ENCODE data around the gene TSPYL6.

Gene TSPYL6

DNA sequence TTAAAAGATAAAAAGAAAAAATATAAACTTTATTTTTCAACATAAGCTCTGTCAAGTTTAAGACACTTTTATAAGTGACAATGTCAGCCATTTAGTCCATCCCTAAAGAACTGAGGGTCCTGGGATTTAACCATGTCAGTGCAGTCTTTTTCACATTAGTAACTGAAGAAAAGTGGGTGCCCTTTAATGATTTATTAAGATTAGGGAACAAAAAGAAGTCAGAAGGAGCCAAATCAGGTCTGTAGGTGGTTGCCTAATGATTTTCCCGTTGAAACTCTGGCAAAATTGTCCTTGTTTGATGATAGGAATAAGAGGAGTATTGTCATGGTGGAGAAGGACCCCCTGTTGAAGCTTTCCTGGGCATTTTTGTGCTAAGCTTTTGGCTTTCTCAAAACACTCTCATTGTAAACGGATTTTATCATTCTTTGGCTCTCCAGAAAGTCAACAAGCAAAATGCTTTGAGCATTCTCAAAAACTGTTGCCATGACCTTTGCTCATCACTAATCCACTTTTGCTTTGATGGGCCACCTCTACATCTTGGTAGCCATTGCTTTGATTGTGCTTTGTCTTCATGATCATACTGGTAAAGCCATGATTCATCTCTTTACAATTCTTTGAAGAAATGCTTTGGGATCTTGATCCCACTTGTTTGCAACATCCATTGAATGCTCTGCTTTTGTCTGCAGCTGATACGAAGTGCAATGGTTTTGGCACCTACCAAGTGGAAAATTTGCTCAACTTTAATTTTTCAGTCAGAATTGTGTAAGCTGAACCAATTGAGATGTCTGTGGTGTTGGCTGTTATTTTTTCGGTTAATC, 22.0 kb downstream of the TSPYL6 start:
- no peak for DNase-seq
- no peaks in the 10 kb centered on the region for H3K27me3 ChIP-seq (replicated peaks; ENCODE audit: control insufficient read depth, insufficient read depth, low read length, poor library complexity, severe bottlenecking)
- no peaks in the 10 kb centered on the region for H3K4me1 ChIP-seq (ENCODE audit: control insufficient read depth, insufficient read depth, low read length, poor library complexity, severe bottlenecking)
- no peak overlapping the region for H3K4me3 ChIP-seq (ENCODE audit: insufficient read depth, low read depth, low read length, poor library complexity, severe bottlenecking)
- no peak overlapping the region for H3K27ac ChIP-seq (ENCODE audit: insufficient read depth, low read length, poor library complexity, severe bottlenecking)
- H3K36me3 ChIP-seq (ENCODE audit: control insufficient read depth, insufficient read depth, low read length), result no peaks in the 10 kb centered on the region
- no peaks in the 10 kb centered on the region for H3K9me3 ChIP-seq (ENCODE audit: control insufficient read depth, low read length)

DNA sequence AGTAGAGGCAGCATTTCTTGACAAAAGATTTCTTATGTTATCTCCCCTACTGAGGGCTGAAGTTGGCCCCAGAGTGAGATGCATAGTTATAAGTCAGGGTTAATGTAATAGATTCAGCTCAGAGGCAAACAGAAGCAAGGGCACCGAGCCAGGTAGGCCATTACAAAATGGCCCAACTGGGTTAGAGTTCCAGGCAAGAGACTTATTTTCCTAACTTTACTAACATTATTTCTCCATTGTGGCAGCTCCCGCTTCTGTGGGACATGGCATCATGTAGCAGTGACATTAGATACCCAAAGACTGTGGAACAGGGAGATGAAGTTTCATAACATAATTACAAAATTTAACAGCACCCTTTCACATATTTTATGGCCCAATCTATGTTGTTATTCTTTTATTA, 27.1 kb downstream of the TSPYL6 start:
- H3K36me3 ChIP-seq (ENCODE audit: control insufficient read depth, insufficient read depth, low read length), result no peaks in the 10 kb centered on the region
- no peaks in the 10 kb centered on the region for H3K27me3 ChIP-seq (replicated peaks; ENCODE audit: control insufficient read depth, insufficient read depth, low read length, poor library complexity, severe bottlenecking)
- no peak for DNase-seq
- no peaks in the 10 kb centered on the region for H3K4me1 ChIP-seq (ENCODE audit: control insufficient read depth, insufficient read depth, low read length, poor library complexity, severe bottlenecking)
- no peaks in the 10 kb centered on the region for H3K9me3 ChIP-seq (ENCODE audit: control insufficient read depth, low read length)
- no peak overlapping the region for H3K27ac ChIP-seq (ENCODE audit: insufficient read depth, low read length, poor library complexity, severe bottlenecking)
- no peak overlapping the region for H3K4me3 ChIP-seq (ENCODE audit: insufficient read depth, low read depth, low read length, poor library complexity, severe bottlenecking)

DNA sequence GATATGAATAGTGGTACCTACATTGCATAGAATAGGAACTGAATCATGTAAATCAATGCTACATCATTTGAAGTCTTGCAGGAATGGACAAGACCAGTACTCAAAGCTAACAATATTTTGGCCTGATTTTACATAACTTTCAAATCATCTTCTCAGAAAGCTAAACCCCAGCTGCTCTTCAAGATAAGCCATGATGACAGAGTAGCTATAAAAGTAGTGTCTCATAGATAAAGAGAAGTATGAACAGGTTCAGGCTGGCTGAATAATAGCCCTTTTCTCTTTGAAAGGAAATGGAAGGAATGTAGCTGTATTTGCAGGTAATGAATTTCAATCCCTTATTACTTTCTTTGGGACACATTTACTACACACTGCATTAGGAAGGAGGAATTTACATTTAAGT, 28.2 kb downstream of the TSPYL6 start:
- no peaks in the 10 kb centered on the region for H3K9me3 ChIP-seq (ENCODE audit: control insufficient read depth, low read length)
- H3K4me1 ChIP-seq (ENCODE audit: control insufficient read depth, insufficient read depth, low read length, poor library complexity, severe bottlenecking), result no peaks in the 10 kb centered on the region
- no peak overlapping the region for H3K27ac ChIP-seq (ENCODE audit: insufficient read depth, low read length, poor library complexity, severe bottlenecking)
- H3K36me3 ChIP-seq (ENCODE audit: control insufficient read depth, insufficient read depth, low read length), result no peaks in the 10 kb centered on the region
- no peak for DNase-seq
- no peak overlapping the region for H3K4me3 ChIP-seq (ENCODE audit: insufficient read depth, low read depth, low read length, poor library complexity, severe bottlenecking)
- no peaks in the 10 kb centered on the region for H3K27me3 ChIP-seq (replicated peaks; ENCODE audit: control insufficient read depth, insufficient read depth, low read length, poor library complexity, severe bottlenecking)

DNA sequence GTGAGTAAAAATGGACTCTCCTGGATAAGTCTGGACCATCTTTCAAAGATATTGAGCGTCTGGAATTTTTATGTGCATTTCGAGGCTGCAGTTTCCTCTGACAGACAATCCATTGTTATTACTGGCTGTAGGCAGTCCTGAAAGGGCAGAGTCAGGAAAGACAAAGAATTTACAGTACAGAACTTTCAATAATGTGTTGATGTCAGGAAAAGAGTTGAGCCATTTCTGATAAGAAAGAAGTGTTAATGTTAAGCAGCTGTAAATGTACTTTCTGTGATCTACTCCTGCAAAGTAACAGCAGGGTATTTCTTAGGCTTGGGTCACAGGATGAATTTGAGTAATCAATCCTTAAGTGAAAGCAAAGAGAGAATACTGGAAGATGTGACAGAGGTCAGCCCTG, 29.8 kb downstream of the TSPYL6 start:
- Histone ChIP-seq H3K36me3 (ENCODE audit: control insufficient read depth, insufficient read depth, low read length) (no peaks in the 10 kb centered on the region), H3K27me3 (replicated peaks; ENCODE audit: control insufficient read depth, insufficient read depth, low read length, poor library complexity, severe bottlenecking) (no peaks in the 10 kb centered on the region), H3K27ac (ENCODE audit: insufficient read depth, low read length, poor library complexity, severe bottlenecking) (no peak overlapping the region), H3K9me3 (ENCODE audit: control insufficient read depth, low read length) (no peaks in the 10 kb centered on the region), H3K4me1 (ENCODE audit: control insufficient read depth, insufficient read depth, low read length, poor library complexity, severe bottlenecking) (no peaks in the 10 kb centered on the region), H3K4me3 (ENCODE audit: insufficient read depth, low read depth, low read length, poor library complexity, severe bottlenecking) (no peak overlapping the region)
- DNase-seq, result no peak

DNA sequence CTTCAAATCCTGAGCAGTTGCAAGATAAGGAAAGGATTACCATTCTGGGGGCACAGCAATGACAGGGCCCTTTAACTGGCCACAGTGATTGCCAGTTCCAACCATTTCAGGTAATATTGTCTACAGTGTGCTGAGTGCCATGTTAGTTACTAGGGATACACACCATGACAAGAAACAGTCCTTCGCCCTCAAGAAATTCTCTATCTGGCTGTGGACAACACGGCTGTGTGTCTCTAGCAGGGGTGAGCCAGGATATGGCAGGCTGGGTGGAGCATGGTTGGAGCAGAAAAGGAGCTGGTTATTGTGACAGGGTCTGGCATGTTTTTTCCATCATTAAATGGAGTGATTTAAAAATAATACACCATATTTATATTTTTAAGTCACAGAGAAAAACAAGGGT, 31.0 kb downstream of the TSPYL6 start:
- H3K36me3 ChIP-seq (ENCODE audit: control insufficient read depth, insufficient read depth, low read length), result no peaks in the 10 kb centered on the region
- no peak overlapping the region for H3K27ac ChIP-seq (ENCODE audit: insufficient read depth, low read length, poor library complexity, severe bottlenecking)
- H3K9me3 ChIP-seq (ENCODE audit: control insufficient read depth, low read length), result no peaks in the 10 kb centered on the region
- no peak overlapping the region for H3K4me3 ChIP-seq (ENCODE audit: insufficient read depth, low read depth, low read length, poor library complexity, severe bottlenecking)
- no peaks in the 10 kb centered on the region for H3K4me1 ChIP-seq (ENCODE audit: control insufficient read depth, insufficient read depth, low read length, poor library complexity, severe bottlenecking)
- no peaks in the 10 kb centered on the region for H3K27me3 ChIP-seq (replicated peaks; ENCODE audit: control insufficient read depth, insufficient read depth, low read length, poor library complexity, severe bottlenecking)
- no peak for DNase-seq

DNA sequence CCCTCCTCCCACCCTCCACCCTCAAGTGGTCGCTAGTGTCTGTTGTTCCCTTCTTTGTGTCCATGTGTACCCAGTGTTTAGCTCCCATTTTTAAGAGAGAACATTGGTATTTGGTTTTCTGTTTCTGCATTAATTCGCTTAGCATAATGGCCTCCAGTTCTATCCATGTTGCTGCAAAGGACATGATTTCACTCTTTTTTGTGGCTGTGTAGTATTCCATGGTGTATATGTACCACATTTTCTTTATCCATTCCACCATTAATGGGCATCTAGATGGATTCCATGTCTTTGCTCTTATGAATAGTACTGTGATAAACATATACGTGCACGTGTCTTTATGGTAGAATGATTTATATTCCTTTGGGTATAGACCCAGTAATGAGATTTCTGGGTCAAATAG, 42.9 kb downstream of the TSPYL6 start:
- DNase-seq, result no peak
- H3K36me3 ChIP-seq (ENCODE audit: control insufficient read depth, insufficient read depth, low read length), result no peaks in the 10 kb centered on the region
- H3K27me3 ChIP-seq (replicated peaks; ENCODE audit: control insufficient read depth, insufficient read depth, low read length, poor library complexity, severe bottlenecking), result no peaks in the 10 kb centered on the region
- no peaks in the 10 kb centered on the region for H3K4me1 ChIP-seq (ENCODE audit: control insufficient read depth, insufficient read depth, low read length, poor library complexity, severe bottlenecking)
- H3K27ac ChIP-seq (ENCODE audit: insufficient read depth, low read length, poor library complexity, severe bottlenecking), result no peak overlapping the region
- H3K9me3 ChIP-seq (ENCODE audit: control insufficient read depth, low read length), result no peaks in the 10 kb centered on the region
- no peak overlapping the region for H3K4me3 ChIP-seq (ENCODE audit: insufficient read depth, low read depth, low read length, poor library complexity, severe bottlenecking)

DNA sequence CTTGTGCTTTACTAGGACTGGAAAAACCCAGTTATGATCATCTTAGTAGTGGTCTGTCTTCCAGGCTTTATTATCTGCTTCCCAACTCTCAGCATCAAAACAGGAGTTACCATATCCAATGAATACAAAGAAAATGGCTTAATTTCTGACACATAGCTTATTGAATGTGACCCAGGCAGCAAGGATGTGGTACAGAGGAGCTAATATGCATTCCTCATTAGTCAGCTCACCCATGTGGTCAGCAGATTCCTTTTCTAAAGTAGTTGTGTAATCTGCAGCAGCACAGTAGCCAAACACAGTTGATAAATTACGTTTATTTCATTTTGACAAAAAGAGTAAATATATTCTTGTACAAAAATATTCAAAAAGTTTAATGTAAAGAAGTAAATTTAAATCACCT, 43.6 kb downstream of the TSPYL6 start:
- no peaks in the 10 kb centered on the region for H3K4me1 ChIP-seq (ENCODE audit: control insufficient read depth, insufficient read depth, low read length, poor library complexity, severe bottlenecking)
- no peak overlapping the region for H3K4me3 ChIP-seq (ENCODE audit: insufficient read depth, low read depth, low read length, poor library complexity, severe bottlenecking)
- no peaks in the 10 kb centered on the region for H3K36me3 ChIP-seq (ENCODE audit: control insufficient read depth, insufficient read depth, low read length)
- H3K27ac ChIP-seq (ENCODE audit: insufficient read depth, low read length, poor library complexity, severe bottlenecking), result no peak overlapping the region
- H3K9me3 ChIP-seq (ENCODE audit: control insufficient read depth, low read length), result no peaks in the 10 kb centered on the region
- H3K27me3 ChIP-seq (replicated peaks; ENCODE audit: control insufficient read depth, insufficient read depth, low read length, poor library complexity, severe bottlenecking), result no peaks in the 10 kb centered on the region
- no peak for DNase-seq

DNA sequence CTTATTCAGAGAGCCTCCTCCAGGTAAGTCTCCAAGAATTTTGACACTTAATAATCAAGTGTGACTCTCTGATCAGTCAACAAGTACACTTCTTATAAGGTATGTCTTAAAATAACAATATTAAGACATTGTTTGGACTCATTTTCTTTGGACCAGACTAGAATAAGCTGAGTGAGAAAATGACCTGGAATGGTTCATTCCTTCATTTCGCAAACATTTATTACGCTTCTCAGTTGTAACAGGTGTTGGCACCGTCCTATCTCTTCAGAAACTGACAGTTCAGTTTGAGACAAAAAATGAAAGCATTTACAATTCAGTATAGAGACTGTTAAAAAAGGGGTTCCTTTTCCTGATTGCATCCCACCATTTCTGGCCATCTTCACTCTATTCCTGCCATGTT, 46.6 kb downstream of the TSPYL6 start:
- Histone ChIP-seq H3K9me3 (ENCODE audit: control insufficient read depth, low read length) (no peaks in the 10 kb centered on the region), H3K4me1 (ENCODE audit: control insufficient read depth, insufficient read depth, low read length, poor library complexity, severe bottlenecking) (no peaks in the 10 kb centered on the region), H3K36me3 (ENCODE audit: control insufficient read depth, insufficient read depth, low read length) (no peaks in the 10 kb centered on the region), H3K27me3 (replicated peaks; ENCODE audit: control insufficient read depth, insufficient read depth, low read length, poor library complexity, severe bottlenecking) (no peaks in the 10 kb centered on the region), H3K27ac (ENCODE audit: insufficient read depth, low read length, poor library complexity, severe bottlenecking) (no peak overlapping the region), H3K4me3 (ENCODE audit: insufficient read depth, low read depth, low read length, poor library complexity, severe bottlenecking) (no peak overlapping the region)
- DNase-seq, result no peak

DNA sequence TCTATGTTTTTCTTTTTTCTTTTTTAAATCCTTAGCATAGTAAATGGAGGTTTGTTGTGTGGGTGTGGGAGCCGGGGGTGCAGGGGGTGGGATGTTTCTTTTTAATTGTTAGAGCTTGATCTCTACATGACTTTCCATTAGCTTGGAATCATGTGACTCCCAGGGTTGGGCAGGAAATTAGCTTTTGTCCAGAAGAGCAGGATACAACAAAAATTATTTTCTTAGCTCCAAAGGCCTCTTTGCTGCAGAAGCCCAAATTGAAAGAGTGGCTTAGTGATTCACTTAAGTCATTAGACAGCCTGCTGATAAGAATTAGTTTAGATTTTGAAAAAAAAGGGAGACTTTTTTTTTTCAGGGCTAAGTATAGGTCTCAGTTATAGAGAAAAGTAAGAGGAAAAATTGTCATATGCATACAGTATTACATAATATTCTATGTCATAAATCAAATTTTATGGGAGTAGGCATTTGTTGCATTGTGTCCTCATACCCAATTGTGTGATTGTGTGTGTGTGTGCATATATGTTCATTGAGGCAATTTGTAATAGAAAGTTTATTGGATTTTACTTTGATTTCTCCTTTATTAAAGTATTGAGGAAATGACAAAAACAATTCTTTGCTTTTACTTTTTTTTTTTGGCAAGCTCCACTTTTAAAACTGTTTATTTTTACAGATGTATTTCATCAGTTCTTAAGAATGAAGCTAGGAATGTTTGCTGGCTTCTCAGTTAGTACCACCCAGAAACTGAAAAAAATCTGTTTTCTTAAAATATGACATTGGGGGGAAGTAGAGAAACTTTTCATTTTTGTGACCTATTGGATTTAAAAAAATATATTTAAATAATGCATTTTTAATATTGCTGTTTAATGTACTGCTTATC, 47.4 kb downstream of the TSPYL6 start:
- H3K27ac ChIP-seq (ENCODE audit: insufficient read depth, low read length, poor library complexity, severe bottlenecking), result no peak overlapping the region
- H3K4me3 ChIP-seq (ENCODE audit: insufficient read depth, low read depth, low read length, poor library complexity, severe bottlenecking), result no peak overlapping the region
- H3K27me3 ChIP-seq (replicated peaks; ENCODE audit: control insufficient read depth, insufficient read depth, low read length, poor library complexity, severe bottlenecking), result no peaks in the 10 kb centered on the region
- no peaks in the 10 kb centered on the region for H3K4me1 ChIP-seq (ENCODE audit: control insufficient read depth, insufficient read depth, low read length, poor library complexity, severe bottlenecking)
- no peaks in the 10 kb centered on the region for H3K9me3 ChIP-seq (ENCODE audit: control insufficient read depth, low read length)
- H3K36me3 ChIP-seq (ENCODE audit: control insufficient read depth, insufficient read depth, low read length), result no peaks in the 10 kb centered on the region
- DNase-seq, result no peak

DNA sequence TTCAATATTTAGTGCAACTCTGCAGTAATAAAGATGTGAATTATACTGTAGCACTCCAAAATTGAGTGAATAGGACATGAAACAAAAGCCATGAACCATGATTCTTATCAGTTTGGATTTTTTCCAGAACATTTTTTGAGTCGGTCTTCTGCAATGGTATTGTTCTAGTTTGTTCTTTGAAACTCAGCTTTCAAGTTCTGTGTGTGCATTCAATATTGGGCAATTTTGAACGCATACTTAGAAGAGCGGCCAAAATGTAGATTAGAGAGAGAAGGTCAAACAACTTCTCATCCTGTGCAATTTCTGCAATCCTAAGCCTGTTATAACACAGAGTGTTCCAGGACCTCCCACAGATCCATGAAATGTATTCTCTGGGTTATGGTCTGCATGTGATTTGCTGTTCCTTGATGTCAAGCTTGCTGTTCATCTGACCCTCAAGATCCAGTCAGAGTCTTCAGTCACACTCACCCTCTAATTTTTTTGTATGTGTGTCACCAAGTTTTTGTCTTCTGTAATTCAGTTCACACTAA, 48.3 kb downstream of the TSPYL6 start:
- Histone ChIP-seq H3K36me3 (ENCODE audit: control insufficient read depth, insufficient read depth, low read length) (no peaks in the 10 kb centered on the region), H3K27me3 (replicated peaks; ENCODE audit: control insufficient read depth, insufficient read depth, low read length, poor library complexity, severe bottlenecking) (no peaks in the 10 kb centered on the region), H3K27ac (ENCODE audit: insufficient read depth, low read length, poor library complexity, severe bottlenecking) (no peak overlapping the region), H3K4me1 (ENCODE audit: control insufficient read depth, insufficient read depth, low read length, poor library complexity, severe bottlenecking) (no peaks in the 10 kb centered on the region), H3K9me3 (ENCODE audit: control insufficient read depth, low read length) (no peaks in the 10 kb centered on the region), H3K4me3 (ENCODE audit: insufficient read depth, low read depth, low read length, poor library complexity, severe bottlenecking) (no peak overlapping the region)
- DNase-seq, result no peak

All from effector memory CD4-positive, alpha-beta T cell (primary cell).